CD8-positive, alpha-beta memory T cell (primary cell): Measurements from ENCODE around the gene LYRM1. TPM values are rescaled to one million over a fixed set of nuclear protein-coding genes. Genes with fewer than 3 reads are reported as not detected.
A peak's percentile ranks its signal among the peaks of the same experiment; 100 is the strongest.
"Not testable (repeated sequence)": the region's sequence is repeated elsewhere in the genome, so short reads cannot be mapped to it uniquely, and the experiment has no call there.

Source experiments
- CTCF ChIA-PET: fragments of 350-600 bp; sonication (Branson Sonifier 250); formaldehyde crosslinking; loops from one replicate; lab custom pipeline; 2021; ENCODE audit warnings: antibody characterized with exemption; lab: Charles Lee
- POLR2A ChIA-PET: fragments of 350-600 bp; sonication (Branson Sonifier 250); formaldehyde crosslinking; loops from one replicate; lab custom pipeline; 2021; ENCODE audit warnings: antibody characterized with exemption; lab: Charles Lee
- DNase-seq, 5 donors: peaks; one replicate each; pipeline versions ENCODE4 v3.0.0 to v3.0.0-alpha.2; 2020 to 2022; ENCODE audit warnings: mixed read lengths in 1 of 5
- H3K27ac ChIP-seq: one replicate; pipeline ENCODE4 v1.7.0; 2013; ENCODE audit warnings: low read depth, mild to moderate bottlenecking, low read length, moderate library complexity
- H3K27me3 ChIP-seq: 2 replicates; pipeline ENCODE4 v1.7.0; 2013; ENCODE audit warnings: low read length, mild to moderate bottlenecking; ENCODE audit not compliant: insufficient read depth, poor library complexity, severe bottlenecking
- H3K36me3 ChIP-seq: 2 replicates; pipeline ENCODE4 v1.7.0; 2013; ENCODE audit warnings: mild to moderate bottlenecking, low read length, moderate library complexity; ENCODE audit not compliant: insufficient read depth
- H3K4me1 ChIP-seq: 2 replicates; pipeline ENCODE4 v1.7.0; 2013; ENCODE audit warnings: mild to moderate bottlenecking, low read length, moderate library complexity; ENCODE audit not compliant: insufficient read depth
- H3K4me3 ChIP-seq: 2 replicates; pipeline ENCODE4 v1.7.0; 2013; ENCODE audit warnings: mild to moderate bottlenecking, low read length
- H3K9me3 ChIP-seq: 2 replicates; pipeline ENCODE4 v1.7.0; 2013; ENCODE audit warnings: mild to moderate bottlenecking, low read length
- H3K27ac Mint-ChIP-seq, 8 donors: one replicate each; pipeline ENCODE4 v1.8.0; 2020 to 2021; ENCODE audit warnings: mixed read lengths in 8 of 8, mild to moderate bottlenecking in 6 of 8, inconsistent platforms in 3 of 8, moderate library complexity in 3 of 8
- H3K27me3 Mint-ChIP-seq, 2 donors: one replicate each; pipeline ENCODE4 v1.8.0; 2020 to 2021; ENCODE audit warnings: mixed read lengths in 2 of 2, mild to moderate bottlenecking in 1 of 2, moderate library complexity in 1 of 2
- H3K36me3 Mint-ChIP-seq, 3 donors: one replicate each; pipeline ENCODE4 v1.8.0; 2020 to 2021; ENCODE audit warnings: mixed read lengths in 3 of 3, inconsistent platforms in 1 of 3, mild to moderate bottlenecking in 1 of 3
- H3K4me1 Mint-ChIP-seq, 3 donors: one replicate each; pipeline ENCODE4 v1.8.0; 2020 to 2021; ENCODE audit warnings: mixed read lengths in 3 of 3, inconsistent platforms in 1 of 3, mild to moderate bottlenecking in 1 of 3
- H3K4me3 Mint-ChIP-seq, 7 donors: one replicate each; pipeline ENCODE4 v1.8.0; 2020 to 2021; ENCODE audit warnings: mixed read lengths in 7 of 7, mild to moderate bottlenecking in 6 of 7, moderate library complexity in 4 of 7, inconsistent platforms in 2 of 7
- H3K9me3 Mint-ChIP-seq, 5 donors: one replicate each; pipeline ENCODE4 v1.8.0; 2020 to 2022; ENCODE audit warnings: mixed read lengths in 5 of 5, mild to moderate bottlenecking in 3 of 5, moderate library complexity in 2 of 5, inconsistent platforms in 1 of 5
- polyA plus RNA-seq: library from polyadenylated mRNA; unstranded; fragments of 300-500 nt; fragmentation: Illumina TruSeq; gene quantifications from one replicate; pipeline ENCODE4 v1.2.3, GENCODE V29; 2021
- total RNA-seq, 2 experiments: library from RNA; stranded (reverse); gene quantifications; one replicate each; pipeline ENCODE4 v1.2.3, GENCODE V29; 2021

The LYRM1 gene
- total and polyA plus RNA-seq, 3 experiments from 2014 or later = 33.9 to 39.9 (median 35.1) TPM

- H3K36me3 Mint-ChIP-seq = peaks cover 4 to 12% (median 8%) of the 10 kb centered on the region in 3 donors
- H3K4me1 ChIP-seq, H3K36me3 ChIP-seq, DNase-seq, H3K27ac ChIP-seq, H3K27me3 ChIP-seq, H3K4me3 ChIP-seq, H3K4me3 Mint-ChIP-seq, H3K9me3 ChIP-seq, H3K27me3 Mint-ChIP-seq, POLR2A ChIA-PET, CTCF ChIA-PET, H3K9me3 Mint-ChIP-seq, H3K4me1 Mint-ChIP-seq: not testable (repeated sequence)
- peak overlapping the region in 1 of 8 donors; percentile 2 for H3K27ac Mint-ChIP-seq
These were observed 29.2 kb downstream of the LYRM1 start for GRCh38 chr16:20929676-20930364.

GRCh38 chr16:20930365-20930690, 29.8 kb downstream of the LYRM1 start:
- Histone ChIP-seq H3K36me3 (no peaks in the 10 kb centered on the region), H3K4me1 (no peaks in the 10 kb centered on the region), H3K27ac (no peak overlapping the region), H3K4me3 (no peak overlapping the region), H3K9me3 (no peaks in the 10 kb centered on the region), H3K27me3 (no peaks in the 10 kb centered on the region)
- Mint-ChIP-seq H3K27me3 (no peaks in the 10 kb centered on the region), H3K9me3 (no peaks in the 10 kb centered on the region), H3K4me1 (no peaks in the 10 kb centered on the region), H3K4me3 (no peak overlapping the region), H3K36me3 (peaks cover 4 to 10% (median 8%) of the 10 kb centered on the region in 3 donors), H3K27ac (no peak overlapping the region)
- ChIA-PET POLR2A (no interaction called here), CTCF (no interaction called here)
- DNase-seq = no peak

GRCh38 chr16:20931066-20931600, 30.6 kb downstream of the LYRM1 start:
- Mint-ChIP-seq H3K9me3 (no peaks in the 10 kb centered on the region), H3K27ac (no peak overlapping the region), H3K36me3 (peaks cover 0 to 3% (median 3%) of the 10 kb centered on the region in 3 donors), H3K4me3 (no peak overlapping the region), H3K27me3 (no peaks in the 10 kb centered on the region), H3K4me1 (no peaks in the 10 kb centered on the region)
- H3K27me3 ChIP-seq = no peaks in the 10 kb centered on the region
- no peak overlapping the region for H3K27ac ChIP-seq
- CTCF ChIA-PET = no interaction called here
- no peaks in the 10 kb centered on the region for H3K4me1 ChIP-seq
- POLR2A ChIA-PET = no interaction called here
- no peak for DNase-seq
- H3K4me3 ChIP-seq = no peak overlapping the region
- no peaks in the 10 kb centered on the region for H3K9me3 ChIP-seq
- no peaks in the 10 kb centered on the region for H3K36me3 ChIP-seq

- H3K27me3 Mint-ChIP-seq = no peaks in the 10 kb centered on the region
- ChIA-PET CTCF (no interaction called here), POLR2A (interaction anchor here (0.6 kb wide), 1 partner anchor 20 kb away, joined by 3 read pairs; no protein-coding TSS in a partner anchor)
- Histone ChIP-seq H3K4me3 (no peak overlapping the region), H3K4me1 (no peaks in the 10 kb centered on the region), H3K27me3 (no peaks in the 10 kb centered on the region), H3K36me3 (no peaks in the 10 kb centered on the region), H3K9me3 (no peaks in the 10 kb centered on the region), H3K27ac (no peak overlapping the region)
- H3K36me3 Mint-ChIP-seq = no peaks in the 10 kb centered on the region
- no peak for DNase-seq
- H3K27ac Mint-ChIP-seq = peak overlapping the region in 1 of 8 donors; percentile 73
- no peaks in the 10 kb centered on the region for H3K4me1 Mint-ChIP-seq
- H3K9me3 Mint-ChIP-seq = no peaks in the 10 kb centered on the region
- no peak overlapping the region for H3K4me3 Mint-ChIP-seq
These were observed 33.0 kb downstream of the LYRM1 start for GRCh38 chr16:20933589-20933988.

GRCh38 chr16:20937736-20938135, 37.2 kb downstream of the LYRM1 start:
- H3K4me3 ChIP-seq = no peak overlapping the region
- H3K4me1 Mint-ChIP-seq = peaks cover 5 to 9% (median 7%) of the 10 kb centered on the region in 3 donors
- H3K9me3 ChIP-seq = no peaks in the 10 kb centered on the region
- no peaks in the 10 kb centered on the region for H3K36me3 Mint-ChIP-seq
- peaks cover 5% of the 10 kb centered on the region for H3K4me1 ChIP-seq
- H3K27ac ChIP-seq = no peak overlapping the region
- no peaks in the 10 kb centered on the region for H3K27me3 ChIP-seq
- ChIA-PET POLR2A (no interaction called here), CTCF (interaction anchor here (0.7 kb wide), 1 partner anchor 11 kb away, joined by 3 read pairs; no protein-coding TSS in a partner anchor)
- DNase-seq = no peak
- no peaks in the 10 kb centered on the region for H3K36me3 ChIP-seq
- no peak overlapping the region for H3K27ac Mint-ChIP-seq
- no peaks in the 10 kb centered on the region for H3K9me3 Mint-ChIP-seq
- no peak overlapping the region for H3K4me3 Mint-ChIP-seq
- peaks cover 0 to 2% of the 10 kb centered on the region in 2 donors for H3K27me3 Mint-ChIP-seq

GRCh38 chr16:20938426-20938825, 37.9 kb downstream of the LYRM1 start:
- Mint-ChIP-seq H3K4me1 (peaks cover 5 to 10% (median 10%) of the 10 kb centered on the region in 3 donors), H3K27ac (no peak overlapping the region), H3K4me3 (no peak overlapping the region), H3K36me3 (no peaks in the 10 kb centered on the region), H3K27me3 (peaks cover 0 to 2% of the 10 kb centered on the region in 2 donors), H3K9me3 (no peaks in the 10 kb centered on the region)
- ChIA-PET POLR2A (no interaction called here), CTCF (no interaction called here)
- H3K4me1 ChIP-seq = peaks cover 5% of the 10 kb centered on the region
- no peak for DNase-seq
- no peak overlapping the region for H3K4me3 ChIP-seq
- H3K27ac ChIP-seq = no peak overlapping the region
- no peaks in the 10 kb centered on the region for H3K27me3 ChIP-seq
- no peaks in the 10 kb centered on the region for H3K36me3 ChIP-seq
- H3K9me3 ChIP-seq = no peaks in the 10 kb centered on the region

- ChIA-PET CTCF (no interaction called here), POLR2A (no interaction called here)
- H3K36me3 Mint-ChIP-seq = no peaks in the 10 kb centered on the region
- H3K27ac Mint-ChIP-seq = no peak overlapping the region
- no peaks in the 10 kb centered on the region for H3K9me3 Mint-ChIP-seq
- peaks cover 0 to 2% of the 10 kb centered on the region in 2 donors for H3K27me3 Mint-ChIP-seq
- H3K4me3 Mint-ChIP-seq = no peak overlapping the region
- no peaks in the 10 kb centered on the region for H3K9me3 ChIP-seq
- H3K27ac ChIP-seq = no peak overlapping the region
- peaks cover 5% of the 10 kb centered on the region for H3K4me1 ChIP-seq
- no peaks in the 10 kb centered on the region for H3K36me3 ChIP-seq
- DNase-seq = no peak
- peaks cover 5 to 12% (median 12%) of the 10 kb centered on the region in 3 donors for H3K4me1 Mint-ChIP-seq
- H3K27me3 ChIP-seq = no peaks in the 10 kb centered on the region
- no peak overlapping the region for H3K4me3 ChIP-seq
These were observed 39.0 kb downstream of the LYRM1 start for GRCh38 chr16:20939611-20940010.

- no peaks in the 10 kb centered on the region for H3K36me3 Mint-ChIP-seq
- H3K27ac Mint-ChIP-seq = peak overlapping the region in 2 of 8 donors; percentile 12 to 70
- CTCF ChIA-PET = no interaction called here
- no peak overlapping the region for H3K4me3 ChIP-seq
- POLR2A ChIA-PET = no interaction called here
- no peaks in the 10 kb centered on the region for H3K9me3 ChIP-seq
- H3K4me1 Mint-ChIP-seq = peaks cover 5 to 19% (median 17%) of the 10 kb centered on the region in 3 donors
- peaks cover 5% of the 10 kb centered on the region for H3K4me1 ChIP-seq
- H3K27ac ChIP-seq = no peak overlapping the region
- no peaks in the 10 kb centered on the region for H3K36me3 ChIP-seq
- no peak for DNase-seq
- H3K4me3 Mint-ChIP-seq = no peak overlapping the region
- H3K9me3 Mint-ChIP-seq = no peaks in the 10 kb centered on the region
- no peaks in the 10 kb centered on the region for H3K27me3 ChIP-seq
- peaks cover 0 to 2% of the 10 kb centered on the region in 2 donors for H3K27me3 Mint-ChIP-seq
These were observed 40.5 kb downstream of the LYRM1 start for GRCh38 chr16:20940871-20941635.
